Central memory CD8-positive, alpha-beta T cell (primary cell): ENCODE results near the gene GGN.
"Not testable (repeated sequence)": the region's sequence is repeated elsewhere in the genome, so short reads cannot be mapped to it uniquely, and the experiment has no call there.

ENCODE experiments used
- ATAC-seq: fragments of 150-1000 bp; cut with Tn5 transposase; replicated peaks from 2 replicates; pipeline ENCODE4 v1.10.0; 2022; ENCODE audit warnings: mild to moderate bottlenecking, moderate FRiP score, moderate number of reproducible peaks; ENCODE audit not compliant: poor library complexity, severe bottlenecking; ENCODE audit errors: extremely low read depth
- DNase-seq, 2 donors: peaks; one replicate each; pipeline ENCODE4 v3.0.0; 2021; ENCODE audit warnings: low spot score in 2 of 2
- H3K27ac Mint-ChIP-seq: one replicate; pipeline ENCODE4 v1.8.0; 2022; ENCODE audit warnings: low read depth, mild to moderate bottlenecking, moderate library complexity, mixed read lengths
- H3K27me3 Mint-ChIP-seq: one replicate; pipeline ENCODE4 v1.8.0; 2022; ENCODE audit warnings: mixed read lengths
- H3K36me3 Mint-ChIP-seq: one replicate; pipeline ENCODE4 v1.8.0; 2022; ENCODE audit warnings: mild to moderate bottlenecking, moderate library complexity, mixed read lengths; ENCODE audit not compliant: insufficient read depth
- H3K4me1 Mint-ChIP-seq: one replicate; pipeline ENCODE4 v1.8.0; 2022; ENCODE audit warnings: mixed read lengths
- H3K4me3 Mint-ChIP-seq: one replicate; pipeline ENCODE4 v1.8.0; 2022; ENCODE audit warnings: mild to moderate bottlenecking, moderate library complexity, mixed read lengths
- H3K9me3 Mint-ChIP-seq: one replicate; pipeline ENCODE4 v1.8.0; 2022; ENCODE audit warnings: mixed read lengths

Gene GGN

GRCh38 chr19:38381138-38381537 is 6.7 kb downstream of the GGN start:
- ATAC-seq: no peak
- DNase-seq: no peak
- Mint-ChIP-seq H3K9me3 (no peaks in the 10 kb centered on the region), H3K27me3 (no peaks in the 10 kb centered on the region), H3K27ac (no peak overlapping the region), H3K36me3 (peaks cover 53% of the 10 kb centered on the region), H3K4me1 (peaks cover 14% of the 10 kb centered on the region), H3K4me3 (no peak overlapping the region)

GRCh38 chr19:38378866-38379265 is 9.0 kb downstream of the GGN start:
- Mint-ChIP-seq H3K9me3 (no peaks in the 10 kb centered on the region), H3K27ac (no peak overlapping the region), H3K4me3 (no peak overlapping the region), H3K36me3 (peaks cover 55% of the 10 kb centered on the region), H3K4me1 (peaks cover 36% of the 10 kb centered on the region), H3K27me3 (no peaks in the 10 kb centered on the region)
- ATAC-seq (no peak), DNase-seq (no peak)

DNA sequence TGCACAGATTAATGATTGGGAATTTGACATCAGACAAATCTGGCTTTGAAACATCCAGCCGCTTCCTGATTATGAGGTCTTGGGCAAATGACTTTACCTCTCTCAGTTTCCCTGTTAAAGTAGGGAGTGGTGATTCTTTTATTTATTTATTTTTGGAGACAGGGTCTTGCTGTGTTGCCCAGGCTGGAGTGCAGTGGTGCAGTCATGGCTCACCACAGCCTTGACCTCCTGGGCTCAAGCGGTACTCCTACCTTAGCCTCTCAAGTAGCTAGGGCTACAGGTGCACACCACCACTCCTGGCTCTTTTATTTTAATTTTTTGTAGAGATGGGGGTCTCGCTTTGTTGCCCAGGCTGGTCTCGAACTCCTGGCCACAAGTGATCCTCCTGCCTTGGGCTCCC is 10.8 kb downstream of the GGN start:
- H3K27ac Mint-ChIP-seq: no peak overlapping the region
- H3K4me3 Mint-ChIP-seq: peak overlapping the region; percentile 99
- DNase-seq: no peak
- H3K4me1 Mint-ChIP-seq: peaks cover 36% of the 10 kb centered on the region
- H3K9me3 Mint-ChIP-seq: no peaks in the 10 kb centered on the region
- H3K27me3 Mint-ChIP-seq: no peaks in the 10 kb centered on the region
- no peak for ATAC-seq
- peaks cover 41% of the 10 kb centered on the region for H3K36me3 Mint-ChIP-seq

DNA sequence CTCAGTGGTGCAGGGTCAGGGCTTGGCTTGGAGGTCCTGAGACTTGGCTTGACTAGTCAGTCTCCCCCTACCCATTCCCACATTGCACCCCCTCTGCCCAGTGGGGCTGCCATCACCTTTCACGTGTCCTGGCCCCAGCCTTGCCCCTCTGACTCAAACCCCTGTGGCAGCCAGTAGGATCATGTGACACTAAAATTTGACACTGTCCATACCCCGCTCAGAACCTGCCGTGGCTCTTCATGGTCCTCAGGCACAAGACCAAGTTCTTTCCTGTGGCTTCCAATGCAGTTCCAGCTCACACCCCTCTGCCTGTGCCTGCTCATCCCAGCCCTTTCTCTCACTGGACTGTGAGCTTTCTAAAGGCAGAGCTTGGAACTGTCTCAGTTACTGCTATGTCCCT is 11.3 kb downstream of the GGN start:
- Mint-ChIP-seq H3K4me3 (peak overlapping the region; percentile 99), H3K9me3 (no peaks in the 10 kb centered on the region), H3K36me3 (peaks cover 36% of the 10 kb centered on the region), H3K4me1 (peaks cover 36% of the 10 kb centered on the region), H3K27ac (no peak overlapping the region), H3K27me3 (no peaks in the 10 kb centered on the region)
- DNase-seq: no peak
- no peak for ATAC-seq

DNA sequence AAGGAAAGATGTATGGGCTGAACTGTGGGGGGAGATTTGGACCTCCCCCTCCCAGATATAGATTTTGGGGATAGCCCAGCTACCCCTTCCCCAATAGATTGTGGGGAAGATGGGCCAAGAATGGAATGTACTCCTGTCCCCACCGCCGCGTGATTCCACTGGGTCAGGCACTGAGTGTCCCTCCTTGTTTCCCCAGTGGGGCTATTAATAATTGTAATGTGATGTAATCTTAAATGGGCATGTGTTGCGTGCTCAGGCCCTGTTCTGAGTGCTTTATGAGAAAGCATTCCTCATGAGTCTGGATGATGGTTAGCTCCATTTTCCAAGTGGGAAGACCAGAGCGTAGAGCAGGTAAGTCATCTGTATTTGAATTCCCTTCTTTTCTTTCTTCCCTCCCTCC is 12.1 kb downstream of the GGN start:
- Mint-ChIP-seq H3K9me3 (no peaks in the 10 kb centered on the region), H3K4me1 (peaks cover 36% of the 10 kb centered on the region), H3K27me3 (no peaks in the 10 kb centered on the region), H3K27ac (peak overlapping the region; percentile 99), H3K4me3 (peak overlapping the region; percentile 99), H3K36me3 (peaks cover 29% of the 10 kb centered on the region)
- no peak for ATAC-seq
- DNase-seq: no peak

DNA sequence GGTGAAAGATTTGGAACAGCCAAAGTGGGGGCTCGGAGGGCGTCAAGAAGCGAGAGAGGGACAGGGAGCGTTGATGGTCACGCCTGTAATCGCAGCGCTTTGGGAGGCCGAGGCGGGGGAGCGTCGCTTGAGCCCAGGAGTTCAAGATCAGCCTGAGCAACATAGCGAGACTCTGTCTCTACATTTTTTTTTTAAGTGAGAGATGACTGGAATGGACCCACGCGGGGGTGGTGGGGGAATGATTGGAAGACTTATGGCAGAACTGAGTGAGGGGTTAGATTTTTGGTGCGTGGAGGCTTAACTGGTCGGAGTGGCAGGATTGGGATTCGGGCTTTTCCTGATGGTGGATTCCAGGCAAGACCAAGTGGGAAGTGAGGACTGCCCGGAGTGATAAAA is 12.7 kb downstream of the GGN start:
- Mint-ChIP-seq H3K27me3 (no peaks in the 10 kb centered on the region), H3K36me3 (peaks cover 27% of the 10 kb centered on the region), H3K4me1 (peaks cover 36% of the 10 kb centered on the region), H3K9me3 (no peaks in the 10 kb centered on the region), H3K27ac (peak overlapping the region; percentile 99), H3K4me3 (peak overlapping the region; percentile 99)
- ATAC-seq (peak; percentile 1), DNase-seq (no peak)

DNA sequence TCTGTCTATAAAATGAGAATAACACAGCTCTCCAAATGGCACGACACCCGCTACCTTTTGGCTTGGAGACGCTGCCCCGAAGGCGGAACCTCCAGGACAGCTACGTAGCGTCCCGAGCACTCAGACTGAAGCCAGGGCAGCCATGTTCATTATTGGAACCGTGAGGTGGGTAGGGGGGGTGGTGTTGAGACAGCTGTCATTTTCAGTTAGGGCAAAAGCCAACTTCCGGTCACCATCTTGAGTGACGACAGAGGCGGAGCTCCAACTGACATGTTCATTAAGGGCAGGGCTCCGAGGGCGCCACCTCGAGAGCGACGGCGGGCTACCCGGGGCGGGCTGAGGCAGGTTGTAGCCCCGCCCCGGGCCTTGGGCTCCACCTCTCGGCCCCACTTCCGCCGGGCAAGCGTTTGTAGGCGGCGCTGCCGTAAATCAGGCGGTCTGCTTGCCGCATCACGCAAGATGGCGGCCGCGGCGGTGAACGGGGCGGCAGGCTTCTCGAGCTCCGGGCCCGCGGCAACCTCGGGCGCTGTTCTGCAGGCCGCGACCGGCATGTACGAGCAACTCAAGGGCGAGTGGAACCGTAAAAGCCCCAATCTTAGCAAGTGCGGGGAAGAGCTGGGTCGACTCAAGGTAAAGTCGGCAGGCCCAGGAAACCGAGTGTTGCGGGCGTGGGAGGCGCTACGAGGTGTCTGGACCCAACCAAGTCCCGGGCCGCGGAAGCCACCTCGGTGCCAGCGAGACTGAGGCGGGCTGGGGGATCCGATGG is 13.3 kb downstream of the GGN start, which contains the start of gene PSMD8:
Gene PSMD8 (plus strand): TSS at position 240 of the 766 bp plus-strand sequence. CDS start 31 bp downstream, at position 271.
- Mint-ChIP-seq H3K9me3 (no peaks in the 10 kb centered on the region), H3K36me3 (peaks cover 25% of the 10 kb centered on the region), H3K27ac (peak within 1 kb of the TSS; percentile 99), H3K4me1 (peaks cover 34% of the 10 kb centered on the region), H3K27me3 (no peaks in the 10 kb centered on the region), H3K4me3 (peak within 1 kb of the TSS; percentile 99)
- ATAC-seq (peak; percentile 95), DNase-seq (peak; percentile 92 to 98)

GRCh38 chr19:38373907-38374331 is 13.9 kb downstream of the GGN start:
- DNase-seq (no peak), ATAC-seq (no peak)
- Mint-ChIP-seq H3K27me3 (no peaks in the 10 kb centered on the region), H3K4me3 (peak overlapping the region; percentile 99), H3K36me3 (peaks cover 19% of the 10 kb centered on the region), H3K9me3 (no peaks in the 10 kb centered on the region), H3K27ac (peak overlapping the region; percentile 99), H3K4me1 (peaks cover 30% of the 10 kb centered on the region)

- no peaks in the 10 kb centered on the region for H3K9me3 Mint-ChIP-seq
- no peak for ATAC-seq
- DNase-seq: no peak
- no peak overlapping the region for H3K27ac Mint-ChIP-seq
- no peak overlapping the region for H3K4me3 Mint-ChIP-seq
- H3K4me1 Mint-ChIP-seq: peaks cover 21% of the 10 kb centered on the region
- H3K27me3 Mint-ChIP-seq: peaks cover 24% of the 10 kb centered on the region
- H3K36me3 Mint-ChIP-seq: peaks cover 6% of the 10 kb centered on the region
These were observed 16.8 kb downstream of the GGN start for GRCh38 chr19:38371081-38371480.

GRCh38 chr19:38370299-38370698 is 17.5 kb downstream of the GGN start:
- Mint-ChIP-seq H3K27ac (no peak overlapping the region), H3K9me3 (no peaks in the 10 kb centered on the region), H3K4me1 (peaks cover 14% of the 10 kb centered on the region), H3K36me3 (peaks cover 6% of the 10 kb centered on the region), H3K4me3 (no peak overlapping the region), H3K27me3 (peaks cover 27% of the 10 kb centered on the region)
- DNase-seq (no peak), ATAC-seq (no peak)

GRCh38 chr19:38369584-38369983 is 18.2 kb downstream of the GGN start:
- no peak overlapping the region for H3K4me3 Mint-ChIP-seq
- H3K27me3 Mint-ChIP-seq: peaks cover 27% of the 10 kb centered on the region
- ATAC-seq (no peak), DNase-seq (no peak)
- H3K27ac Mint-ChIP-seq: no peak overlapping the region
- peaks cover 6% of the 10 kb centered on the region for H3K4me1 Mint-ChIP-seq
- no peaks in the 10 kb centered on the region for H3K9me3 Mint-ChIP-seq
- peaks cover 2% of the 10 kb centered on the region for H3K36me3 Mint-ChIP-seq

- no peak for ATAC-seq
- Mint-ChIP-seq H3K4me3 (no peak overlapping the region), H3K27me3 (peaks cover 27% of the 10 kb centered on the region), H3K9me3 (no peaks in the 10 kb centered on the region), H3K27ac (no peak overlapping the region), H3K36me3 (no peaks in the 10 kb centered on the region), H3K4me1 (no peaks in the 10 kb centered on the region)
- DNase-seq: no peak
These were observed 20.8 kb downstream of the GGN start for GRCh38 chr19:38367041-38367440.

GRCh38 chr19:38362946-38363688 is 24.7 kb downstream of the GGN start:
- H3K9me3 Mint-ChIP-seq, H3K4me3 Mint-ChIP-seq, H3K27ac Mint-ChIP-seq, DNase-seq, H3K36me3 Mint-ChIP-seq, ATAC-seq: not testable (repeated sequence)
- H3K4me1 Mint-ChIP-seq: peaks cover 11% of the 10 kb centered on the region
- H3K27me3 Mint-ChIP-seq: peaks cover 45% of the 10 kb centered on the region
